Muscle of back (tissue), 13 donors: Measurements from ENCODE around the gene BCL7B. TPM values are rescaled to one million over a fixed set of nuclear protein-coding genes. Genes with fewer than 3 reads are reported as not detected.
A peak's percentile ranks its signal among the peaks of the same experiment; 100 is the strongest.
"Not testable (repeated sequence)": the region's sequence is repeated elsewhere in the genome, so short reads cannot be mapped to it uniquely, and the experiment has no call there.

Experiments
- DNase-seq, 3 donors: peaks; one replicate each; pipeline versions ENCODE4 v3.0.0 to v3.0.0-alpha.2; 2013
- long read RNA-seq, 9 donors: transcript quantifications; one replicate each; lab custom pipeline, GENCODE V29; 2026
- polyA plus RNA-seq, 10 donors: library from polyadenylated mRNA; unstranded; fragments of 120-200 nt; gene quantifications; one replicate each; pipeline ENCODE4 v1.2.1, GENCODE V29; 2013; ENCODE audit not compliant: insufficient read length in 10 of 10

The BCL7B gene
- 10 to 100 TPM; 27.2 to 34.7 (median 31.0) TPM for polyA plus RNA-seq
- long read RNA-seq, donor 1, partial matches to known transcripts: 0 of 7 reads
- long read RNA-seq, donor 1, other reads (novel, unspliced or antisense): 0 of 7 reads
- long read RNA-seq, donor 2, transcript BCL7B-201 (6 exons, 1,975 nt): major isoform, 6 of 10 reads
- long read RNA-seq, donor 2, partial matches to known transcripts: 0 of 10 reads
- long read RNA-seq, donor 2, other reads (novel, unspliced or antisense): 0 of 10 reads
- long read RNA-seq, donor 3: 0 reads
- long read RNA-seq, donor 4, transcript BCL7B-201 (6 exons, 1,975 nt): major isoform, 8 of 11 reads
- long read RNA-seq, donor 4, partial matches to known transcripts: 0 of 11 reads
- long read RNA-seq, donor 4, other reads (novel, unspliced or antisense): 0 of 11 reads
- long read RNA-seq, donor 5, partial matches to known transcripts: 5 of 14 reads
- long read RNA-seq, donor 5, other reads (novel, unspliced or antisense): 0 of 14 reads
- long read RNA-seq, donor 6, partial matches to known transcripts: 0 of 6 reads
- long read RNA-seq, donor 6, other reads (novel, unspliced or antisense): 0 of 6 reads
- long read RNA-seq, donor 7, partial matches to known transcripts: 0 of 6 reads
- long read RNA-seq, donor 7, other reads (novel, unspliced or antisense): 0 of 6 reads
- long read RNA-seq, donor 8, transcript BCL7B-201 (6 exons, 1,975 nt): major isoform, 10 of 11 reads
- long read RNA-seq, donor 8, partial matches to known transcripts: 0 of 11 reads
- long read RNA-seq, donor 8, other reads (novel, unspliced or antisense): 0 of 11 reads
- long read RNA-seq, donor 9: 0 reads

GRCh38 chr7:73557397-73558257 is at the start of gene BCL7B:
Gene BCL7B (minus strand): TSS chr7:73557690. CDS start chr7:73557578, 112 bp downstream.
- peak; percentile 52 to 83 (median 81) for DNase-seq

GRCh38 chr7:73605601-73606220 is 48.2 kb upstream of the BCL7B start:
- DNase-seq: no peak

- DNase-seq: no peak
These were observed 45.5 kb upstream of the BCL7B start for GRCh38 chr7:73602721-73603651.

GRCh38 chr7:73599916-73600315 is 42.4 kb upstream of the BCL7B start:
- DNase-seq: no peak

GRCh38 chr7:73599151-73599882 is 41.8 kb upstream of the BCL7B start:
- DNase-seq: no peak

GRCh38 chr7:73597978-73598782 is 40.7 kb upstream of the BCL7B start:
- DNase-seq: no peak

GRCh38 chr7:73596191-73597065 is 38.9 kb upstream of the BCL7B start:
- DNase-seq: no peak

- no peak for DNase-seq
These were observed 37.9 kb upstream of the BCL7B start for GRCh38 chr7:73595358-73595757.

- no peak for DNase-seq
These were observed 35.9 kb upstream of the BCL7B start for GRCh38 chr7:73593207-73594045.

- no peak for DNase-seq
These were observed 29.4 kb upstream of the BCL7B start for GRCh38 chr7:73586911-73587310.

- no peak for DNase-seq
These were observed 27.7 kb upstream of the BCL7B start for GRCh38 chr7:73585196-73585595.

- no peak for DNase-seq
These were observed 25.2 kb upstream of the BCL7B start for GRCh38 chr7:73582664-73583202.

- not testable (repeated sequence) for DNase-seq
These were observed 23.5 kb upstream of the BCL7B start for GRCh38 chr7:73581006-73581405.

- DNase-seq: peak; percentile 97 to 99 (median 99)
These were observed 21.0 kb upstream of the BCL7B start, which contains the start of gene TBL2 for GRCh38 chr7:73578342-73579128. Gene TBL2 (minus strand): TSS chr7:73578579. CDS start chr7:73578549, 30 bp downstream.
